SH-SY5Y (cell line): ENCODE measurements around the gene RAD51B.

ENCODE experiments used
- GATA2 ChIP-seq: IDR thresholded peaks from 2 replicates; pipeline ENCODE4 v1.6.1; 2011; ENCODE audit warnings: mild to moderate bottlenecking, low read depth, low read length
- GATA3 ChIP-seq: IDR thresholded peaks from 2 replicates; pipeline ENCODE4 v1.6.1; 2011; ENCODE audit warnings: low read depth, mild to moderate bottlenecking, low read length, moderate library complexity

DNA sequence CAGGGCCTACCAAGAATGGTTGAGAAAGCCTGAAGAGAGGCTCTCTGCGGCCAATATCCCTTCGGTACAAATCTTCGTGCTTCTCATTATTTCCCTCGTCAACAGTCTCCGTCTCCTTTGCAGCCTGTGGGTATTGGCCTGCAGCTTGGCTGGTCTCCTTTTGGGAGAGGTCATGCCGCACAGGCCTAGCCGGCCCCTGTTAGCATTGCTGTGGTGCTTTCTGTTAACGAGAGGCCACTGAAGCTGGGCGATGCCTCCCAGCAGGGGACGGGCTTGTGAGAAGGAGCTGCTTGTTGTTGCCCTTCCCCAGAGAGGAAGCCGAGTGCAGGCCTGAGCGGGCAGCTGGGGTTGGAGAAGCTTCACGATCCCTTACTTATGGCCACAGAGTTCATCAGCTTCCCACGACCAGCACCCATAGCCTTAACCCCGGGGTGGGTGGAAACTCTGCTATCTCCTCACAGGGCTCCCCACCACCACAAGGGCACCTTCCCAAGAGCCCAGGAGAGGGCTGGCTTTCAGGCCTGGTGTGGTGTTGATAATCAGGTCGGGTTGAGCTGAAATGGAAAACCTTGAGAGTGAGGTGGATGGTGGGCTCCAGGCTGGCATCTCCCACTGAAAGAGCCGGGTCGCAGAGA, 744.7 kb downstream of the RAD51B start:
- TF ChIP-seq GATA2 (no peak), GATA3 (no peak)
